GM20000 (cell line): Measurements from ENCODE around the gene CELF2.

Source experiments
- DNase-seq: peaks from one replicate; pipeline ENCODE4 v3.0.0; 2012; ENCODE audit warnings: low spot score
- TF ChIP-seq, protein P1 (sequence below): IDR thresholded peaks from 2 replicates; pipeline ENCODE4 v1.5.1; 2012; ENCODE audit warnings: mild to moderate bottlenecking, control low read depth; ENCODE audit errors: extremely low read depth, missing control alignments

Gene CELF2

DNA sequence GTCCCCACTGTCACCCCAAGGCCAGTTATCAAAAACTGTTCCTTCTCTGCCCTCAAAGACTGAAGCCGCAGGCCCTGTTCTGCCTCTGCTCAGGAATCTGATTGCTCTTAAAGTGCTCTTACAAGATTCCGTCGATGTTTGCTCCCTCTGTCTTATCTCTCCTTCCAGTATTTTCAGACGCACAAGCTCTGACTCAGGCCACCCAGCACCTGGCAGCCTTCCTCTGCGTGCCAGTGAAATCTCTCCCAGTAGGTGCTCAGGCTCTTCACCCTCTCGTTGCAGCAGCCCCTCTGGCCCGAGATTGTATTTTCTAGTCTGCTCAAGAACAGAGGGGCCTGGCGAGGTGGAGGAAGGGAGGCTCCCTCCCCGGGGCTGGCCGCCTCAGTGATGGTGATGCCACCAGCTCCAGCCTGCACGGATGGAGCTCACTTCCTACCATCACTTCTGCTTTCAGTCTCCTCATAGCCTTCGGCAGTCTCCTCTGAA is 317.5 kb downstream of the CELF2 start:
- TF ChIP-seq, protein P1, sequence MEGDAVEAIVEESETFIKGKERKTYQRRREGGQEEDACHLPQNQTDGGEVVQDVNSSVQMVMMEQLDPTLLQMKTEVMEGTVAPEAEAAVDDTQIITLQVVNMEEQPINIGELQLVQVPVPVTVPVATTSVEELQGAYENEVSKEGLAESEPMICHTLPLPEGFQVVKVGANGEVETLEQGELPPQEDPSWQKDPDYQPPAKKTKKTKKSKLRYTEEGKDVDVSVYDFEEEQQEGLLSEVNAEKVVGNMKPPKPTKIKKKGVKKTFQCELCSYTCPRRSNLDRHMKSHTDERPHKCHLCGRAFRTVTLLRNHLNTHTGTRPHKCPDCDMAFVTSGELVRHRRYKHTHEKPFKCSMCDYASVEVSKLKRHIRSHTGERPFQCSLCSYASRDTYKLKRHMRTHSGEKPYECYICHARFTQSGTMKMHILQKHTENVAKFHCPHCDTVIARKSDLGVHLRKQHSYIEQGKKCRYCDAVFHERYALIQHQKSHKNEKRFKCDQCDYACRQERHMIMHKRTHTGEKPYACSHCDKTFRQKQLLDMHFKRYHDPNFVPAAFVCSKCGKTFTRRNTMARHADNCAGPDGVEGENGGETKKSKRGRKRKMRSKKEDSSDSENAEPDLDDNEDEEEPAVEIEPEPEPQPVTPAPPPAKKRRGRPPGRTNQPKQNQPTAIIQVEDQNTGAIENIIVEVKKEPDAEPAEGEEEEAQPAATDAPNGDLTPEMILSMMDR: no peak

DNA sequence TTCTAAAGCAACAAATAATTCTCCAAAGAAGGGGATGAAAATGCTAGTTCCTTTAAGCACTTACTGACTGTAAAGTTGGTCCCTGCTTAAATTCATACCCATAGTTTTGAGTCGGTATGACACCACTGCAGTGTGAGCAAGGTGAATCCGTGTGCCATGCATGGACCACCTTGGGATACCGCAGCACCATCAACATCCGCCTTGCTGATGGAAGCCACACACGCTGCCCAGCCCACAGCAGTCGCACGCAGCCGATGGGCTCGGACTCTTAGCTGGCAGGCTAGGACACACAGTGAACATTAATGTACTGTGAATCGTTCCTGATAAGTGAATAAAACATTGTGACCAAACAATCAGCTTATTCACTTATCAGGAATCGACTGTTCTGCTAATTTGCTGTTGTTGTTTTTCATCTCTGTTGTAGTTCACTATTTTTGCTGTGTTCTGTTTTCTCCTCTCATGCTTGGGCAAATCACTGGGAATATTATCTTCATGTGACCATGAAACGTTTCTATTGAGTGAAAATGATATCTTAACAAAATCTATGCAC is 318.3 kb downstream of the CELF2 start:
- DNase-seq: no peak
- TF ChIP-seq, protein P1: no peak

More for the DNA sequence above, 317.5 kb downstream of the CELF2 start:
- no peak for DNase-seq

DNA sequence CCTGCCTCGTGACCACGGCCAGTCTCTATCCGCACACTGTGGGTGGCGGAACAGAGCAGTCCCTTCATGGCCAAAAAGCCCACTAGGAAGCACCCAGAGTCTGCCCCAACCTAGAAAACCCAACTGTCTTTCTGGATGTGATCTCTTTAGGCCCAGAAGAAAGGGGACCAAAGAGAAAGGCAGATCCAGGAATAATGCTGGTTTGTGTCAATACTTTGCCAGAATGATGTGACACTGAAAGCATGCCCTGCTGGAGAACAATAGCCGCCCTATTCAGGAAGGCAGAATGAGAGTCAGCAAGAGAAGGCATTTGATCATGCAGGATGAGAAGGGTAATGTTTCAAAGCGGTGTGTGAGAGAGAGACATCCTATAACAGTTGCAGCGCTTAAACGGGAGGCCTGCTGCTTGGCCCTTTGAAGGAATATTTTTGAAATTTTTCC is 319.1 kb downstream of the CELF2 start:
- no peak for DNase-seq
- TF ChIP-seq, protein P1: no peak

DNA sequence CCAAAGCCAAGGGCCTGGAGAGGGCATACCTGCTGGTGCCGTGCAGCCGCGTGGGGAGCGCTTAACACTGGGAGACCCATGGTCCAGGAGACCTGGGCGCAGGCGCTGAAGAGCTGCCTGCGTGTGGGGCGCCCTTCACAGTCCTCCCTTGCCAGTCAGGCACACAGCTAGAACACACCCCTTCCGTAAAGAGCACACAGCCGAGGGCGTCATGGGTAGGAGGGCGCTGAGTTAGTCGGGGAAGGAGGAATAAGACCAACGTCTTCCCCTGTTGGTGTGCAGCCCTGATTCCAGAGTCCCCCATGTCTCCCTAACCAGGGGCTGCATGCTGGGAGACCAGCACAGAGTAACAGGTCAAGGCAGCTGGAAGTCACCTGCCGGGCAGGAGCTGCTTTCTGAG is 319.8 kb downstream of the CELF2 start:
- TF ChIP-seq, protein P1: no peak
- DNase-seq: peak; percentile 43

DNA sequence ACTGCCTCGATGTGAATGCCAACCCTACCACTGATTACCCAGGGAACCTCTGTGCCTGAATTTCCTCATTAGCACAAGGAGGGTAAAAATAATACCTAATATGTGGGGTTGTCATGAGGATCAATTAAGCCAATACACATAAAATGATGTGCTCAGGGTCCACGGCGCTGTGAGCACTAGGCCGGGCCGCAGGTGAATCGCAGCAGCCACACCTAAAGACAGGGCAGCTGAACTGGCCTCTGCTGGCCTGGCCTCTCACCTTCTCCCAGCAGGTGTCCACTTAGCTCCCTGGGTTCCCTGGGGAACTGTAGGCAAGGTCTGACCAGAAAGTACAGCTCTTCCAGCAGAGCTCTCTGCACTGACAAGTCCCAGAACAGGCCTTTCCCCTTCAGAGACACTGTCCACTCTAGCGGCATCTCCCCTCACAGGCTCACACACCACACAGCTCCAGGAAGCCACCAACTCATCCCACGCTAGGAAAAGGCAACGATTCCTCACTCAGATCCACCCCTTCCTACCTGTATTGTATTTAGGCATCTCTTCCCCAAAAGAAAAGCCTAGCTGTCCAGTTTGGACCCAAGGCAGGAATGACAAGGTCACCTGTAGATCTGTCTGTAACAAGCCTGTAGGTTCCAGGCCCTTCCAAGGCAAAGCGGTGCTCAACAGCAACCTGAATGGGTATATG is 320.6 kb downstream of the CELF2 start:
- TF ChIP-seq, protein P1: no peak
- no peak for DNase-seq

DNA sequence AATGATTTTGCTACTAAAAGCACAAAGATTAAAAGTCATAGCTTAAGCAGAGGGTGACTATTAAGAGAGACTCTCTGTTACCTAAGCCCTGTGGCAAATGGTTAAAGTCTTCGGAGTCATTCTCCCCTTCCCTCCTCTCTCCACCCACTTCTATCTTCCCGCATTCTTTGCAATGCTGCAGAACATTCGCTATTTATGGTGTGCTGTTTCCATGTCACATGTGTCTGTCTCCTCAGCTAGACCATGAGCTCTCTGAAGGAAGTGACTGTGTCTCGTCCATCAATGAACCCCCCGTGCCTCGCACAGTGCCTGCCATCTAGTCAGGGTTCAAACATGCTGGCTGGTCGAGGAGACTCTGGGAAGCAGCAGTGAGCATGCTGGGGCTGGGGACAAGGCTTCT is 321.3 kb downstream of the CELF2 start:
- TF ChIP-seq, protein P1: no peak
- DNase-seq: no peak

DNA sequence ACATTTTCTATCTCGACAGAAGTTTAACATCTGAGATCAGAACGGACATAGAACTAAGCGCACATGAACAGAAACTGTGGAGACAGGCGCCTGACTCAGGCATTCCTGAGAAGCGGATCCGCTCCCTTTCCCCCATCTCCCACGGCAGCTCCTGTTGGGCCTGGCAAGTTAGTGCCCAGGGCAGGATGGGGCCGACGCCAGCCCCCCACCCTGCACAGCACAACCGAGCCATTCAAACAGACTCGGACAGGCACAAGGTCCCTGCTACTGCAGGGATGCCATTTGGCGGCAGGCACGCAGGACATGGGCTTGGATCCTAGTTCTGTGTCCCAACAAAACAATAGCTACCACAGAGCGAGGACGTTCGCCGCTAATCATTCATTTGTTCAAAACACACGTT is 322.0 kb downstream of the CELF2 start:
- TF ChIP-seq, protein P1: no peak
- DNase-seq: no peak
